Activated CD4-positive, CD25-positive, alpha-beta regulatory T cell treated with anti-CD3 and anti-CD28 coated beads, Interleukin-2, amount 50 U/mL, for 24 hours (primary cell): ENCODE results near the gene OPCML.

Experiments used
- ATAC-seq, 2 donors: fragments of 150-1000 bp; cut with Tn5 transposase; one replicate each; pipeline ENCODE4 v1.10.0; 2021; ENCODE audit warnings: mild to moderate bottlenecking in 1 of 2, moderate library complexity in 1 of 2

Gene OPCML

DNA sequence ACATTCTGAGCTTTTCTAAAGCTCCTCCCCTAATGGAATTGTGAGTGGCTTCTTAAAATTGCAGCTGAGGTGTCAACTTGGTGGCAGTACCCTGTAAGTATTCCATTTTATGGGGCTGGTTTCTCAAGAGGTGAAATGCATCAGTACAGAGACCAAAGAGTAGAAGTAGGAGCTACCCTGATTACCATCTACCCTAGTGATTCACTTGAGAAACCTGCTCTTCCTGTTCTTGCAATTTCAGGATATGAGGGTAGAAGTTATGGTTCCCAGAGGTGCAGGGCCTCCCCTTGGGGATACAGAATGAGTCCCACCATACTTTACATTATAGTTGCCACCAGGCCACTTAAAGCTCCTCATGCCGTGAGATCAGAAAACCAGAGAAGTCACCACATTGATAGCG lies 944.6 kb downstream of the OPCML start:
- ATAC-seq, result no peak

DNA sequence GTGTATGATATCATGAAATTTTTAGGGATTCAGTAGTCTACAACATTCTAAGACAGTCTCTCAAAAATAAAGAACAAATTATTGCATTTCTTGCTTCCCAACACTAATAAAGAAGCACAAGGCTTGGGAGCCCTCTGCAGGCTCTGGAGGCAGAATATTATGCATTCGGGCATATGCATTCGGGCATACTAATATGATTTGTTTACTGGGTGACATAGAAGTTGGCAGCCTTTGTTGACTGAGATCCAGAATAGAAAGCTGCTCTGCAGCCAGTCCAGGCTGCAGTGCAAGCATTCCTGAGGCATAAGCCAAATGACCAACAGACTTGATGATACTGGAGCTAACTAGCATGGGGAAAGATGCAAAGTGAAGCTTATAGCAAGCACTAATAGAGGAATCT lies 945.5 kb downstream of the OPCML start:
- no peak for ATAC-seq

DNA sequence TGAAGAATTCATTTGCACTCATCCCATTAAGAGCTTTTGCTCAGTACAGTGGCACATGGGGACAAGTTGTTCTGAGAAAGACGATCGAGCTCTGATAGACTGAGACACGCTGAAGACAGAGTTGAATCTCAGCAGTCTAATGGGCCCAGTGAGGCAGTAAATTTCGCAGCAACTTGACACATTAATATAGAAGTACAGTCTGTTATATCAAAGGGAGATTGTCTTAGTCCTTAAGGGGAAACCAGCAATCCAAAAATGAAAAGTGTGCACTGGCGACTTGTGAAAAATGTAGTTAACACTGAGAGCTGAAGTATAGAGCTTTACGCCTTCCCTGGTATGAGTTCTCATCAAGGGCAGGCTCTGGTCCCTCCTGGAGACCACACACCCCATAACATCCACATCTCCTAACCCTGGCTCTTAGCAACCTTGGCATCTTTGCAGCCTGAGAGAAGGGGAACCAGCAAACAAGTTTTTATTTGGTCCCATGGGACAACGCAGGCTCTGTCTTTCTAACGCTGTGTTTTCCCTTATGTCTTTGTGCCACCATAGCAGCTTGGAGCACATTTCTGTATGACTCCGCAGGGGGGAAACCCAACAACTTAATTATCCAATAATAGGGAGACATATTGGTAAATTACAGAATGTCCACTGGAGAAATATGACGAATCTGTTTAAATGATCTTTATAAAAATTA lies 952.5 kb downstream of the OPCML start:
- ATAC-seq, result no peak

DNA sequence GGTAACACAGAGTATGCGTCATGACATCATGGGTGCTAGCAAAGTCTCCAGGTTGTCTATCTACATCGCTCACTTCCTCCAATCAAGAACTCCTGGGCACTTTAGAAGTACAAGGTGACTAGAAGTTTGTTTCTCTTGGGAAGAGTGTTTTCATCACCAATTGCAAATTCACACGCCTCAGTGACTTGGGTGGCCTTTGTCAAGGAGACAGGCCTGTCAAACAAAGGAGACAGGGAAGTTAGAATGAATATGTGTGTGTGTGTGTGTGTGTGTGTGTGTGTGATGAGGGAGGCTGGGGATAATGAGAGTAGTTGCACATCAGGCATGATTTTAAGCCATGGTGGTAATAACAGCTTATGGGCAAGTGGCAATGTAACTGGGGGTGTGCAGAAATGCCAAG lies 953.2 kb downstream of the OPCML start:
- no peak for ATAC-seq

DNA sequence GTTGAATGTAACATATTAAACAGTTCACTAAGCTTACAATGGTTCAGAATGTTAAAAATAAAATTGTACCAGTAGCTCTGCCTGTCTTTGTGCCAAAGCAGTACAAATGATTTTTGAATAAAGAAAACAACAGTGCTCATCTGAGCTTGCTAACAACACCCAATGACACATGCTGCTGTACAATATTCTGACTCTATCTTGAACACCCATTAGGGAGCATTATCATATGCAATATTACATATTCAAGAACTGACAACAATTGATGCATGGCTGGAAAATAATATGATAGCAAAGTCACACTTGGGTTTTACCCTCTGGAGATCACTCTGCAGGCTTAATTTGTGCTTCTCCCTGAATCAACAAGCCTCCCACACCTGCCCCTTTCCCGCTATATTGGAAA lies 953.7 kb downstream of the OPCML start:
- no peak for ATAC-seq

DNA sequence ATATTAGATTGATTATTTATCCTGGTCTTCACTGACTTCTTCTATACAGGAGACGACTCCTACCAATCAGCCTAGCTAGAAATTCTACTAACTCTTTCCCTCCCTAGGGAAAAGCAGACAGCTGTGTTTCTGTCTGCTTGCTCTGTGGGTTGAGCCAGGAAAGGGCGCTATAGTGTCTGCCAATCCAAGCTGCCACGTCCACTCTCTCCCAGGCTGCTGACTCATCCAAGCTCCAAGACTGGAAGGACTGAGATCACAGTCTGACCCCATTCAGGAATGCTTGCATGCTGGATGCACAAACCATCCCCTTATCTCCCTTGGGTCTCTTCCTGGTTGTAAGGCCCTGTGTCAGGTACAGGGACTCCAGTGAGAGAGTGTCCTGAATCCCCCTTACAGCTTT lies 955.6 kb downstream of the OPCML start:
- no peak for ATAC-seq

DNA sequence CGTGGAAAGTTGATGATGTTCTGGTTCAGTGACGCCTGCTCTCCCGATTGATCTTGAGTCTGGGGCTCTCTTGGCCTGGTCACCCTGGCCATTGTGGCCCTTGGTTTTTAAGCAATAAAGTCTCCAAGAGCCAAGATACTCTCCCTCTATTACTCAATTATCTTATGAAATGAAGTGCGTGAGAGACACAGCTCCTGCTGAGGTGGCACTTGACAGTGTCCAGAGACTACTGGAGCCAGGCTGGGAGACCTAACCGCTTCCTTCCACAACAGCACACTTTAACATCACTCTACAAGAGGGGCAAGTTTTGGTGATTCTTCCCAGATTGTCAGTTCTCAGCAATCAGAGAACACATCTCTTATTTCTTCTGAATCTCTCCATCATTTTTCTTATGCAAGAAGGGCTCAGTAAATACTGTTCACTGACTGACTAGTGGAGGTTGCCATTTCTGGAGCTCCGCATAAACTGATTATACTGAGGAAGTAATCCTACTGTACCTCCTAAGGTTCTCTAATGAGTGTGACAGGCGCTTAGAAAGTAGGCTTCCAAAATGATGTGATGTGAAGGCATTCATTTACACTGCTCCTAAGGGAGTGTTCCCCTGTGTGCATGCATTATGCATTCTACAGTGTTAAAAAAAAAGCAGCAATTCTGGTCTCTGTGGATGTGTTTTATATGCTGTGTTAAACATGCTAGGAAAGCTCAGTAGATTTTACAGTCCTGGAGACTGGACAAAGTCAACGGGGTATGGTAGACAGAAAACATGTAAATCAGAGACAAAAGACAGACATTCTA lies 968.0 kb downstream of the OPCML start:
- no peak for ATAC-seq

DNA sequence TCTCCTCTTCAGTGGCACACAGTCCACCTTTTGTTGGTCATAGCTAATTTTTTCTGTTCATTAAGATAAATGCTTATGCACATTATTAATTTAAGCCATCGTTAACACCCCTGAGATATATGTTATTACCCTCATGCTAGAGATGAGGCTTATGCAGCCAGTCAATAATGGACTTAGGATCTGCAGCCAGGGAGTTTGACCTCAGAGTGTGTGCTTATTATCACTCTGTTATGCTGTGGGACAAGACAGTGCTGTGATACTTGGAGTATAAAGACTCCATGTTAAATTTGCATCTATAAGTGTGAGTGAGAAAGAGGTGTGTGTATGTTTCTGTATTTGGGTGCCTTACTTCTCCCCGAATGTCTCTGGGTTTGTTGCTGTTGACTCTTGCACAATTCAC lies 969.3 kb downstream of the OPCML start:
- no peak for ATAC-seq

DNA sequence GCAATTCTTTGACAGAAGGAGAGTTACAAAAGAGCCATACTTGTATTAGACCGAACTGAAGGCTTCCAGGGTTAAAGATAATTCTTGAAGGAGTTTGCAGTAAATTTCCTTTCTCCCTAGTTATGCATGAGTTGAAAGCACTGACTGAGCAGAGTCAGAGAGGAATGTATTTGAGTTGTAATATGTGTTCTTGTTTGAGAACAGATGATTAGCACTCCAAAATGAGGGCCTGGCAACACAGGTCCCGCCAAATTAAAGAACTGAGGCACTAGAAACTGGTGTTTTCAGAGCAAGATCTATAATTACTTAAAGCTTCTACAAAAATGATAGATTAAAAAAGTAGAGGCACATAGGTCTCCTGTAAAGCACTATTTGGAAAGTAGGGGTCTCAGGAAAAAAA lies 970.4 kb downstream of the OPCML start:
- ATAC-seq, result no peak

DNA sequence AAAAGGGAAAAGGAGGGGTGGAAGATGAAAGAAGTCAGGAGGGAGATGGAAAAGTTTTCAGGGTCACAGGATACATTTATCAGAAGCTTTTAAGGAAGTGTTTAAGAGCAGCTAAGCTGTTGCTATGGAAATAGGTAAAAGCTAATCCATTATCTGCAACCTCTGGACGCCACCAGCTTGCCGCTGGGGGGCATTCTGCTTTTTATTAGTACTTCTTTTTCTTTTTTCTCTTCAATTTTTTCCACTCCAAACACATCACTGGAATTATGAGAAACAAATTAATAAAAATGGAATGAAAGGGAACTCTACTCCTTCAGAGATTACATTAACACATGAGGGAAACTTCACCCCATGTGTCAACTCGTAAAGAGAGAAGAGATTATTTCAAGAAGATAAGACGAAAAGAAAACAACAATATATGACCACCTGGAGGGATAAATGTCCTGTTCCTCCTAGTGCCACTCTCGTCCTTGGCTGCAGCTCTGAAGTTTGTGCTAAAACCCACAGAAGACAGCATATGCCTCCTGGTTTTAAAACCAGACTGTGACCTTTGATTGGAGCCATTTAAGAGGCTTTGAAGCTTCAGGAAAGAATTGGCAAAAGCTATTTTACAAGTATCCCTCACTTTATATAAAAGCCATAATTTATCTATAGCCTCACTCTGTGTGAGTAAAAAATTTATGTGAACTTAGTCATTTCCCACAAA lies 972.8 kb downstream of the OPCML start:
- no peak for ATAC-seq

DNA sequence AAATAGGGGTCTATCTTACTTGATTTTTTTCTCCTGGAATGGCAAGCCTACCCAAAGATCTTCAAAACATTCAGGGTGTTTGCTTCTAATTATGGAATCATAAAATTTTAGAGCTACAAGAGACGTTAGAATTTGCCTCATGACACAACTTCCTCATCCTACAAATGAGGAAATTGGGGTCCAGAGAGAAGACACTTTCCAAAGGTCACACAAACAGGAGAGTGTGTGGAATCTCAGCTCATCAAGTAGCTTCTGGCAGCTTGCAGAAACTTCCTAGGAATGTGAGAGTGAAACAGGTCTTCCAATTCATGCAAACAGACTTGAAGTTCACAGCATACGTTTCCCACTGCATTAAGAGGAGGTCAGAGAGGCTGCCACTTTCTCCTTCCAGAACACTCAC lies 976.0 kb downstream of the OPCML start:
- no peak for ATAC-seq

DNA sequence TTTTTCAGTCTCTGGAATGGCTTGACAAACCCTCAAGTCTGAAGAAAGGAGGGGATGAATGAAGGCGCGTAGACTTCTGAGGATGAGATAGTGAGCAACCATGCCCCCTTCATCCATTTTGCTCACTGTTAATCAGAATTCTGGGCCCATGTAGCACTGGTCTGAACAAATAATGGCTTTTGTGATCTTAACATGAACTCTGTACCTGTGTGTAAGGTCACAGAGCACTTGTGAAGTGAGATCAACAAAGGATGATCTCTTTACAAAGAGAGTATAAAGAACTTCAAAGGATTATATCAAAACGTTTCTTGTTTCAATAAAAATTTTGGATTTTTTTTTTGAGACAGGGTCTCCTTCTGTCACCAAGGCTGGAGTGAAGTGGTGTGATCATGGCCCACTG lies 976.7 kb downstream of the OPCML start:
- ATAC-seq, result no peak

DNA sequence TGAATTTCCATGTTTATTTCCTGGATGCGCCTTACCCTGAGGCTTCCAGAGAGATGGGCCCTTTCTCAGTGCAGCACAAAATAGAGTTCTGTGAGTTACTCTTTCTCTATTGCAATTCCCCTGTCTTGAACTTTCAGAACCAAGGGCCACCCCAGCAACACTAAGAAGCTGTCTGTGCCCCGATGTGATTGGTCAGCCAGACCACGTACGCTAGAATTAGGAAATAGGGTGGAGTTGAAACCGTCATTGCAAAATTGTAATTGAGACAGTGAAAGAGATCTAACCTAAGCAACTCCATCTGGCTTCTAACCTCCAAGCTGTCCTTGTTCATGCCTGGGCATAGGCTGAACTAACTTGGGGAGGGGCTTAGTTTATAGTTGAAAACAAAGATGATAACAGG lies 981.3 kb downstream of the OPCML start:
- ATAC-seq, result no peak

DNA sequence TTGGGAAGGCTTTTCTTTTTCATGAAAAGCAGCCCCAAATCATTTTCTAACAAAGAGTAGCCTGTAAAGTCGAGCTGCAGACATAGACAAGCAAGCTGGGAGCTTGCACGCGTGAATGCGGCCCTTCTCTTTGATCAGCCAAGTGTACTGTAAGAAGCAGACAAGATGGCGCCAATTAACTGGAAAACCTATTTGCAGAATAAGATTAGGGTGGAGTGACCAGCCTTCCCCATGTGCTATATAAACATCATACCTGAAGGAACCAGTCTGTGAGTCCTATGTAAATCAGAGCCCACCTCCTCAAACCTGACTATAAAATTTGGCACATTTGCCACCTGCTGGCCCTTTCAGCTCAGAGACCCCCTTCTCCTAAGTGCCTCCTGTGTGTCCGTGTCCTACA lies 982.7 kb downstream of the OPCML start:
- no peak for ATAC-seq

DNA sequence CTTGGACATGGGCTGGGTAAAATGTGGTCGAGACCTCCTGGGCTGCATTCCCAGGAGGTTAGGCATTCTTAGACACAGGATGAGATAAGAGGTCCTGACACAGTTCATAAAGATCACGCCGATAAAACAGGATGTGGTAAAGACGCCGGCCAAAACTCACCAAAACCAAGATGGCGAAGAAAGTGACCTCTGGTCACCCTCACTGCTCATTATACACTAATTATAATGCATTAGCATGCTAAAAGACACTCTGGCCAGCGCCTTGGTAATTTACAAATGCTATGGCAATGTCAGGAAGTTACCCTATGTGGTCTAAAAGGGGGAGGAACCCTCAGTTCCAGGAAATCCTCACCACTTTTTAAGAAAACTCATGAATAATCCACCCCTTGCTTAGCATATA lies 983.3 kb downstream of the OPCML start:
- no peak for ATAC-seq

DNA sequence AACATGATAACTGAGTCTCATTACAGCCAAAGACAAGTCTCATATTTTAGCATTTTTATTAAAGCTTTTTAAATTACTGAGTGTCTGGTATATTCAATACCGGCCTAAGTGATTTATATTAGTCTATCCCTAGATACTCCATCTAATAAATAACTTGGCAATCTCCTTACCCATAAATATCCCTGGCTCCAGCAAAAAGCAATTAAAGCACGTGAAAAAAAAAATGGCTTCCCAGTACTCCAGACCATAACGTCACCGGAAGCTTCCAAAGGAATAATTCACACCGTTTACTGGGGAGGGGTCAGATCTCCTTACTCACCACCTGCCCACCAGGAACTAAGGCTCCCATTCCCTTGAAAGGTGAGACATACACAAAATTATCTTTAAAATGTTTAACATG lies 988.3 kb downstream of the OPCML start:
- no peak for ATAC-seq

DNA sequence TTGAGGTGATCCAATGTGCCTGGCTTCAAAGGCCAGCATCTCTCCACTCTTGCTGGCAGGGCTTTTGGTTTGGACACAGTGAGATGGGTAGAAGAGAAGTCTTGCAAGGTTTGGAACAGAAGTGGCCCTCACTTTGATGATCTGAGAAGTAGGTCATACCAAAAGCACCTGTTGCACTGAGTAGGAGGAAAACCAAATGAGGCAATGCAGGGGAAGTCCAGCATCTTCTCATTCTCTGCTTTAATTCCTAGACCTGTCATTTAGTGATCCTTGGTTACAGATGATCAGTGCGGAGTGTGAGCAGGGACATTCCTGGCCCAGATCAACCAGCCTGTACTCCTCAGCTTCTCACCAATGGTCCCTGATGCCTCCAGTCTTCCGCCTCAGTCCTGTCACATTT lies 990.5 kb downstream of the OPCML start:
- no peak for ATAC-seq

DNA sequence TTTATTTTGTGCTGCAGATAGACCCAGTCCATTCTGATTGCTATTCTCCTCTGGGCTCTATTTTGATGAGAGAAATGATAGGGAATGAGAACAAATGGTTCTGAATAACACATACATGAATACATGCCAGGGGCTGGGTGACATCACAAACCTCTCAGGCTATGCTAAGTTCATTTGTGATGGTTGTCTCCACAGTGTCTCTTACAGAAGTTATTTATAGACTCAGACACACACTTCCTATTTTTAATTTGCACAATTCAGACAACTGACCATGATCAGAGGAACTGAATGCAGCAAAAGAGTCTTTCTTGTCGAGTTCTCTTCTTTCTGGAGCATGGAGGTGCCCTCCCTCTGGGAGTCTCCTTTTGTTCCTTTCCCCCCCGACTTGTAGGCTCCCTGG lies 991.7 kb downstream of the OPCML start:
- ATAC-seq, result no peak

DNA sequence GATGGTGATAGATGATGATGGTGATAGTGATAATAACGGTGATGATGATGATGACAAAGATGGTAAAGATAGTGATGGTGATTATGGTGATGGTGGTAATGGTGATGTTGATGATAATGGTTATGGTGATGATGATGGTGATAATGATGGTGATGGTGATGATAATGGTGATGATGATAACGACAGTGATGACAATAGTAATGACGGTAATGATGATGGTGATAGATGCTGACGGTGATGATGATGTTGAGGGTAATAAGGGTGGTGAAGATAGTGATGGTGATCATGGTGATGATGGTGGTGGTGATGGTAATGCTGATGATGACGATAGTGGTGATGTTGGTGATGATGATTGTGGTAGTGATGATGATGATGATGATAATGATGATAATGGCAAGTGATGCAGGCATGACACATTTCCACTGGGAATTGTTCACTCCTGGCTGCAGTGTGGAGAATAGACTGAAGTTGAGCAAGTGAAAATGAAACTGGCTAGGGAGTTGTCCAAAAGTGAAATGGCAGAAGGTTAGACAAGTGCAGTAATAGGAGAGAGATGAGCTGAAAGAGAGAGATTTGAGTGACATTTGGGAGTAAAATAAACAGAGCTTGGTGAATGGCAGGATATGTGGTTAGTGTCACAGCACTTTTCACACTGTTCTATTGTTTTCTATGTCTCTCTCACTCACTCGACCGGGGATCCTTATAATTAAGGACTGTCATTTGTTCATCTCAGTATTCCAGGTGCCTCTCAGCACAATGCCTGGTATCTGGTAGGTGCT lies 992.5 kb downstream of the OPCML start:
- no peak for ATAC-seq

DNA sequence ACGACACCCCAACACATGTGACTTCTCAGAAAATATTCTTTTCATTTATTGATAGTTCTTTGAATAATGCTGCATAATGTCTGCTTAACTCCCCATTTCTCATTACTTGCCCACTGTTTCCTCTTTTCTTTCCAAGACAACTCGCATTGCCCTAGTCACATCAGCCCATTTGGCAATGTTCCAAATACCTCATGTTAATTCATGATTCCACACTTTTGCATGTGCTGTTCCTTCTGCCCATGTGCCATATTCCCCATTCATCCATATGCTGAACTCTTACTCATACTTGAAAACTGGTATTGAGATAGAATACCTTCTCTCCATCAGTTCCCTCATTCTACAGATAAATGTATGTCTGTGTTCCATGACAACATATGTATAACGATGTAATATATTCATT lies 993.7 kb downstream of the OPCML start:
- no peak for ATAC-seq

DNA sequence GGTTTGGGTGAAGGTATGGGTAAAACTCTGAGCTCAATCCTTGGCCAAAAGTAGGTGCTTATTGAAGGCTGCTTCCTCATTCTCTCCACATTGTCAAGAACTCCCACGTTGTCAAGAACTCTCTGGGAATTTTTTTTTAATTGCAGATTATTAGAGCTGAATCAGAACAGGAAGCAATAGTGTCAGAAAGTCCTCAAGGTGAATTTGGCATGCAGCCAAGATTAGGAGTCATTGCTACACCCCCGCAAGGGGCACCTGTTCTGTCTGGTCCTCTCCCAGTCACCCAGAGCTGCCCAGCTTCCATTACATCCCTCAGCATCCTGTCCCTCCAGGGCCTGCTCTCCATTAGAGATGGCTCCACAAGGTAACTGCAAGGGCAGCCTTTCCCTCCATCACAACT lies 996.5 kb downstream of the OPCML start:
- no peak for ATAC-seq

DNA sequence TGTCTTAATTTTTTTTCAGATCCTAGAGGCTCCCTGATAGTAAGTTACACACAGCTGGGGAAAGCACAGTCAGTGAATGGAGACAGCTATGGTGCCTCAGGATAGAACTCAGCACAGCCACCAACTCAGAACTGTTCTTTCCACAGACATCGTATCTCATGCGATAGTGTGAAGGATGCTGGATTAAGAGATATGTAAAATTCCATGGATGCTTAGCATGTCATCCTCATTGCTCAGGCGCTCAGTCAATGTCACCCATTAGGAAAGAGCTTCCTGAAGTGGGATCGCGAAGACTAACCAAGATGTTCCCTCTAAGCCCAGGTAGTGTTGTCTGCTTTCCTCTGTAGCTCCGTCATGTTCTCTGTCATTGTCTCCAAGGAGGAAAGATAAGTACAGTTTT lies 1000.4 kb downstream of the OPCML start:
- no peak for ATAC-seq

DNA sequence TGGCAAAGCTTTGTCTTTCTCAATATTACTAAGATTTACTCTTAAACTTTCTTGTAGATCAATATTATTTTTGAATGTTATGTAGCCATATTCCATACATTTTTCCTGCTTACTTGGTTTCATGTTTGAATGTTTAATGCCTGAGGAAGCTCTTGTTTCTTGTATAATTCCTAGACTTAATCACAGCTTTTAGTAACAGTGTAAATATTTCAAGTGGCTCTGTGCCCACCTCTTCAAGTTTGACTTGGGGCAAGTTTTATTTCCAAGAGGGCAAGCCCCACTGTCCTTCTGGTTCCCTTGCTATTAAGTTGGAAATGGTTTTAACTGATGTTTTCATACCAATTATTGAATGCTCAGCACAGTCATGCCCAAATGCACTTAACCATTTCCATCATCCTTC lies 1004.1 kb downstream of the OPCML start:
- ATAC-seq, result no peak
